Peyer's patch (tissue), 4 donors: ENCODE measurements around the gene ANKRD16.

Experiments used
- POLR2A ChIP-seq, 2 donors: fragments of 450-650 bp; IDR thresholded peaks; one replicate each; pipeline ENCODE4 v1.5.1; 2017; ENCODE audit warnings: antibody characterized with exemption in 2 of 2, mild to moderate bottlenecking in 2 of 2, moderate library complexity in 2 of 2
- TF ChIP-seq, protein P1 (sequence below), 6 experiments: fragments of 450-650 bp in 4 of 6; fragments of 200-600 bp in 2 of 6; sonication (generic) in 1 of 6; IDR thresholded peaks; one replicate each; pipeline ENCODE4 v1.5.1; 2017 to 2019; ENCODE audit warnings: antibody characterized with exemption in 6 of 6, mild to moderate bottlenecking in 3 of 6, moderate library complexity in 1 of 6

DNA sequence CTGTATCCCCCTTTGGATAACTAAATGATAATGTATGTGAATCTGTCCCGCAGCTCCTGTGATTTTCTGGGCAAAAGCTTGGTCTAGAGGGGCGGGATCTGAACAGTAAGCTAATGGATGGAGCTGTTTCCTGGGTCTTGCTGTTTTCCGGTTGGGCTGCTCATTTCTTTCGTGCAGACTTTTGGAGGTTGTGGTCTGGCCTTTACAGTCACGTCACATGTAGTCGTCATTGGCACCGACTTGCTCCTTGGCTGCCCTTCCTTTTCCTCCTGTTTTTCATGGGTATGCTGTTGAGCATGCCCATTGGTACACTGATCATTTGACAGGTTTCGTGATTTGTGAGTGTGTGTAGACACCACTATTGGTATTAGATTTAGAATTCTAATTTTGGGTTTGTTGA, 2.3 kb upstream of the ANKRD16 start:
- TF ChIP-seq, protein P1, sequence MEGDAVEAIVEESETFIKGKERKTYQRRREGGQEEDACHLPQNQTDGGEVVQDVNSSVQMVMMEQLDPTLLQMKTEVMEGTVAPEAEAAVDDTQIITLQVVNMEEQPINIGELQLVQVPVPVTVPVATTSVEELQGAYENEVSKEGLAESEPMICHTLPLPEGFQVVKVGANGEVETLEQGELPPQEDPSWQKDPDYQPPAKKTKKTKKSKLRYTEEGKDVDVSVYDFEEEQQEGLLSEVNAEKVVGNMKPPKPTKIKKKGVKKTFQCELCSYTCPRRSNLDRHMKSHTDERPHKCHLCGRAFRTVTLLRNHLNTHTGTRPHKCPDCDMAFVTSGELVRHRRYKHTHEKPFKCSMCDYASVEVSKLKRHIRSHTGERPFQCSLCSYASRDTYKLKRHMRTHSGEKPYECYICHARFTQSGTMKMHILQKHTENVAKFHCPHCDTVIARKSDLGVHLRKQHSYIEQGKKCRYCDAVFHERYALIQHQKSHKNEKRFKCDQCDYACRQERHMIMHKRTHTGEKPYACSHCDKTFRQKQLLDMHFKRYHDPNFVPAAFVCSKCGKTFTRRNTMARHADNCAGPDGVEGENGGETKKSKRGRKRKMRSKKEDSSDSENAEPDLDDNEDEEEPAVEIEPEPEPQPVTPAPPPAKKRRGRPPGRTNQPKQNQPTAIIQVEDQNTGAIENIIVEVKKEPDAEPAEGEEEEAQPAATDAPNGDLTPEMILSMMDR (IDR thresholded peaks at IDR 0.05): no peak
- TF ChIP-seq POLR2A (IDR thresholded peaks at IDR 0.05): no peak
